ENCODE measurements around the gene PNPLA7.

DNA sequence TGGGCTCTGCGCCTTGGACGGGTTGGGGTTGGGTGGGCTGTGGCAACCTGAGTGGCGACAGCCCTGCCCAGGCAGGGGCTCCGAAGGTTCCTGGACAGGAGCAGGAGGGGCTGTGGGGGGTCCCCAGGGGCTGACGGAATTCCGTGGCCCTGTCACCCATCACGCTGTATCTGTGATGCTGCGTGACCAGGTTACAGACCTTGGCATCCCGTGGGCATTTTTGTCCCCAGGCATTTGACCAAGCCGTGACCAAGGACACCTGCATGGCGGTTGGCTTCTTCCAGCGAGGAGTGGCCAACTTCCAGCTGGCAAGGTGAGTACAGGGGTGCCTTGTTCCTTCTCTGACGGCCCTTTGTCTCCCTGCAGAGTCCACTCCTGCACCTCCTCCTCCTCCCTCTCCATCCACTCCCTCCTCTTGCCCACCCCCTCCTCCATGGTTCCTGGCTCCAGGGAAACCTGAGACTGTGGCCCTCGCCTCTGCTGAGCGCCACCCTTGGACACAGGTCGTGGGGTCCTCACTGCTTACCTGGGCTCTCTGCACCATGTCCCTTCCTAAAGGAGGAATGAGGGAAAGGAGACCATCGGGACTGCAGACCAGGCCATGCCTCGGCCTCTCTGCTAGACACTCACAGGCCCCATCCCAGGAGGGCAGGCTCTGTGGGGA is 124.1 kb downstream of the PNPLA7 start:
- TF ChIP-seq FOXK2 (IDR thresholded peaks at IDR 0.05) = no peak
- TF ChIP-seq SUZ12 (IDR thresholded peaks at IDR 0.05) = no peak
- TF ChIP-seq FOXM1 (IDR thresholded peaks at IDR 0.05; ENCODE audit: borderline replicate concordance) = no peak
- TF ChIP-seq FOXA1 (IDR thresholded peaks at IDR 0.05) = no peak
- no peak for TF ChIP-seq LEF1 (IDR thresholded peaks at IDR 0.05; ENCODE audit: borderline replicate concordance)
- TF ChIP-seq BHLHE40 (IDR thresholded peaks at IDR 0.05; ENCODE audit: borderline replicate concordance) = no peak
- no peak for TF ChIP-seq ELF4 (IDR thresholded peaks at IDR 0.05)
- no peak for TF ChIP-seq HDGF (IDR thresholded peaks at IDR 0.05; ENCODE audit: borderline replicate concordance)

Measured in HEK293T (cell line).